ENCODE measurements around the gene ENC1. TPM values are rescaled to one million over a fixed set of nuclear protein-coding genes. Genes with fewer than 3 reads are reported as not detected.
A peak's percentile ranks its signal among the peaks of the same experiment; 100 is the strongest.

Gene ENC1
- total RNA-seq, 3 donors from 2014 or later = 14.6 to 23.3 (median 18.9) TPM

- H3K9me3 ChIP-seq = no peaks in the 10 kb centered on the region
- no peak overlapping the region for H3K4me3 ChIP-seq
- H3K36me3 ChIP-seq (ENCODE audit: low read depth) = no peaks in the 10 kb centered on the region
- intact Hi-C loops (cut with DNase I, micrococcal nuclease) = no loop called here
- no peak for TF ChIP-seq CTCF (IDR thresholded peaks at IDR 0.05)
- ATAC-seq = no peak
- no peak for DNase-seq
- H3K4me1 ChIP-seq (ENCODE audit: low read depth) = peaks cover under 1% of the 10 kb centered on the region
These were observed 19.0 kb downstream of the ENC1 start for GRCh38 chr5:74621492-74621891.

- no peak overlapping the region for H3K4me3 ChIP-seq
- intact Hi-C loops (cut with DNase I, micrococcal nuclease) = no loop called here
- ATAC-seq = peak; percentile 65
- no peak for TF ChIP-seq CTCF (IDR thresholded peaks at IDR 0.05)
- no peaks in the 10 kb centered on the region for H3K4me1 ChIP-seq (ENCODE audit: low read depth)
- no peak for DNase-seq
- H3K36me3 ChIP-seq (ENCODE audit: low read depth) = no peaks in the 10 kb centered on the region
- no peaks in the 10 kb centered on the region for H3K9me3 ChIP-seq
These were observed 21.2 kb downstream of the ENC1 start for GRCh38 chr5:74619308-74619707.

GRCh38 chr5:74618106-74618505 is 22.4 kb downstream of the ENC1 start:
- Histone ChIP-seq H3K9me3 (no peaks in the 10 kb centered on the region), H3K4me1 (ENCODE audit: low read depth) (no peaks in the 10 kb centered on the region), H3K36me3 (ENCODE audit: low read depth) (no peaks in the 10 kb centered on the region), H3K4me3 (no peak overlapping the region)
- DNase-seq (no peak), ATAC-seq (no peak)
- TF ChIP-seq CTCF (IDR thresholded peaks at IDR 0.05) = no peak
- intact Hi-C loops (cut with DNase I, micrococcal nuclease) = no loop called here

GRCh38 chr5:74617202-74617601 is 23.3 kb downstream of the ENC1 start:
- no peaks in the 10 kb centered on the region for H3K4me1 ChIP-seq (ENCODE audit: low read depth)
- intact Hi-C loops (cut with DNase I, micrococcal nuclease) = no loop called here
- TF ChIP-seq CTCF (IDR thresholded peaks at IDR 0.05) = no peak
- no peaks in the 10 kb centered on the region for H3K36me3 ChIP-seq (ENCODE audit: low read depth)
- H3K4me3 ChIP-seq = no peak overlapping the region
- ATAC-seq (no peak), DNase-seq (no peak)
- no peaks in the 10 kb centered on the region for H3K9me3 ChIP-seq

GRCh38 chr5:74616236-74617146 is 24.0 kb downstream of the ENC1 start:
- no peak for ATAC-seq
- Histone ChIP-seq H3K36me3 (ENCODE audit: low read depth) (no peaks in the 10 kb centered on the region), H3K4me3 (no peak overlapping the region), H3K9me3 (no peaks in the 10 kb centered on the region), H3K4me1 (ENCODE audit: low read depth) (no peaks in the 10 kb centered on the region)
- no peak for TF ChIP-seq CTCF (IDR thresholded peaks at IDR 0.05)
- DNase-seq = no peak
- intact Hi-C loops (cut with DNase I, micrococcal nuclease) = no loop called here

All from mucosa of descending colon (tissue), 3 donors.